NCI-H446 treated with DMSO at 0.1 percent for 48 hours (cell line): ENCODE results near the gene COL4A1.

ENCODE experiments used
- DNase-seq: peaks from one replicate; lab custom pipeline; 2025; lab: John Stamatoyannopoulos, UW

The COL4A1 gene

GRCh38 chr13:110341445-110342244 is 34.7 kb upstream of the COL4A1 start:
- DNase-seq, result no peak

GRCh38 chr13:110340812-110341444 is 34.0 kb upstream of the COL4A1 start:
- no peak for DNase-seq

- no peak for DNase-seq
These were observed 33.1 kb upstream of the COL4A1 start for GRCh38 chr13:110339975-110340550.

GRCh38 chr13:110339263-110339662 is 32.3 kb upstream of the COL4A1 start:
- DNase-seq, result no peak

GRCh38 chr13:110338441-110339101 is 31.6 kb upstream of the COL4A1 start:
- DNase-seq, result no peak

- no peak for DNase-seq
These were observed 30.3 kb upstream of the COL4A1 start for GRCh38 chr13:110337247-110337646.

GRCh38 chr13:110336681-110337080 is 29.7 kb upstream of the COL4A1 start:
- DNase-seq, result no peak

- DNase-seq, result no peak
These were observed 29.2 kb upstream of the COL4A1 start for GRCh38 chr13:110336108-110336507.

- DNase-seq, result no peak
These were observed 28.0 kb upstream of the COL4A1 start for GRCh38 chr13:110334841-110335490.

- DNase-seq, result no peak
These were observed 27.3 kb upstream of the COL4A1 start for GRCh38 chr13:110334256-110334655.

GRCh38 chr13:110333837-110334236 is 26.9 kb upstream of the COL4A1 start:
- no peak for DNase-seq

GRCh38 chr13:110332750-110333149 is 25.8 kb upstream of the COL4A1 start:
- no peak for DNase-seq

GRCh38 chr13:110331362-110331761 is 24.4 kb upstream of the COL4A1 start:
- DNase-seq, result no peak

- no peak for DNase-seq
These were observed 23.6 kb upstream of the COL4A1 start for GRCh38 chr13:110330491-110331011.

- no peak for DNase-seq
These were observed 23.0 kb upstream of the COL4A1 start for GRCh38 chr13:110329798-110330461.

- no peak for DNase-seq
These were observed 22.3 kb upstream of the COL4A1 start for GRCh38 chr13:110329258-110329657.

- no peak for DNase-seq
These were observed 21.6 kb upstream of the COL4A1 start for GRCh38 chr13:110328573-110328972.

GRCh38 chr13:110327051-110327721 is 20.2 kb upstream of the COL4A1 start:
- DNase-seq, result no peak

GRCh38 chr13:110326263-110326904 is 19.4 kb upstream of the COL4A1 start:
- DNase-seq, result no peak

- no peak for DNase-seq
These were observed 17.2 kb upstream of the COL4A1 start for GRCh38 chr13:110324026-110324749.
